HG02870 (cell line): ENCODE data around the gene SLC25A21.
"Not testable (repeated sequence)": the region's sequence is repeated elsewhere in the genome, so short reads cannot be mapped to it uniquely, and the experiment has no call there.

Experiments
- ATAC-seq: cut with Tn5 transposase; IDR thresholded peaks from one replicate; pipeline ENCODE4 v1.9.1; 2021; ENCODE audit warnings: mild to moderate bottlenecking, moderate library complexity; ENCODE audit not compliant: unreplicated experiment

Gene SLC25A21

GRCh38 chr14:37172024-37172869 lies at the start of gene SLC25A21:
Gene SLC25A21 (minus strand): TSS chr14:37172606.
- no peak for ATAC-seq

- ATAC-seq, result no peak
These were observed 48.7 kb upstream of the SLC25A21 start for GRCh38 chr14:37221073-37221472.

GRCh38 chr14:37215345-37215744 lies 42.9 kb upstream of the SLC25A21 start:
- no peak for ATAC-seq

GRCh38 chr14:37213016-37213415 lies 40.6 kb upstream of the SLC25A21 start:
- no peak for ATAC-seq

GRCh38 chr14:37210448-37210847 lies 38.0 kb upstream of the SLC25A21 start:
- no peak for ATAC-seq

GRCh38 chr14:37209617-37210016 lies 37.2 kb upstream of the SLC25A21 start:
- not testable (repeated sequence) for ATAC-seq

GRCh38 chr14:37205623-37206605 lies 33.5 kb upstream of the SLC25A21 start:
- ATAC-seq, result not testable (repeated sequence)

GRCh38 chr14:37203423-37203822 lies 31.0 kb upstream of the SLC25A21 start:
- ATAC-seq, result no peak

GRCh38 chr14:37202812-37203211 lies 30.4 kb upstream of the SLC25A21 start:
- ATAC-seq, result no peak

GRCh38 chr14:37202265-37202664 lies 29.9 kb upstream of the SLC25A21 start:
- no peak for ATAC-seq

GRCh38 chr14:37201724-37202123 lies 29.3 kb upstream of the SLC25A21 start:
- no peak for ATAC-seq

GRCh38 chr14:37198907-37199306 lies 26.5 kb upstream of the SLC25A21 start:
- ATAC-seq, result no peak

GRCh38 chr14:37198273-37198598 lies 25.8 kb upstream of the SLC25A21 start:
- ATAC-seq, result no peak

GRCh38 chr14:37197421-37198272 lies 25.2 kb upstream of the SLC25A21 start, which contains the start of gene MIPOL1:
Gene MIPOL1 (plus strand): TSS chr14:37197937. CDS start chr14:37247889, 49,952 bp downstream.
- ATAC-seq, result no peak

GRCh38 chr14:37196604-37197420 lies 24.4 kb upstream of the SLC25A21 start:
- ATAC-seq, result no peak

- ATAC-seq, result no peak
These were observed 22.9 kb upstream of the SLC25A21 start for GRCh38 chr14:37195327-37195726.

- no peak for ATAC-seq
These were observed 22.3 kb upstream of the SLC25A21 start for GRCh38 chr14:37194698-37195097.

GRCh38 chr14:37189733-37190132 lies 17.3 kb upstream of the SLC25A21 start:
- ATAC-seq, result not testable (repeated sequence)

- not testable (repeated sequence) for ATAC-seq
These were observed 15.6 kb upstream of the SLC25A21 start for GRCh38 chr14:37187840-37188577.
